HepG2 (cell line): Measurements from ENCODE around the gene GPR37. TPM values are rescaled to one million over a fixed set of nuclear protein-coding genes. Genes with fewer than 3 reads are reported as not detected.

Source experiments
- ATAC-seq: fragments of 200-7000 bp; cut with Tn5 transposase; 3 replicates; pipeline ENCODE4 v1.9.1; 2020; ENCODE audit warnings: mild to moderate bottlenecking, moderate library complexity
- BruUV-seq: library from RNA; stranded (reverse); fragments of 400-500 nt; replicated peaks from 2 replicates; lab custom pipeline; 2021; lab: Mats Ljungman, UMichigan
- CTCF ChIA-PET: fragments of 300-600 bp; formaldehyde crosslinking; extraction: SDS; loops from one replicate; lab custom pipeline; 2021; ENCODE audit warnings: low total read pairs, inconsistent platforms, low intra/inter-chr PET ratio; lab: Yijun Ruan, JAX
- POLR2A ChIA-PET: fragments of 350-600 bp; sonication (Branson Sonifier 250); formaldehyde crosslinking; loops from one replicate; lab custom pipeline; 2020; ENCODE audit warnings: antibody characterized with exemption, inconsistent platforms; lab: Yijun Ruan, JAX
- DNase-seq: peaks from one replicate; pipeline ENCODE4 v3.0.0-alpha.2; 2015; ENCODE audit warnings: low spot score
- FAIRE-seq: peaks from 3 replicates; lab custom pipeline; 2011; peaks lifted over from hg19 to GRCh38; lab: Jason Lieb, UNC
- H2AFZ ChIP-seq: one replicate; pipeline ENCODE4 v1.6.1; 2011; ENCODE audit warnings: low read length, inconsistent platforms
- H3K27ac ChIP-seq: fragments of 300-600 bp; 3 replicates; pipeline ENCODE4 v1.8.0; 2011; ENCODE audit warnings: mixed run types, mild to moderate bottlenecking, mixed read lengths, low read length, inconsistent platforms; ENCODE audit not compliant: insufficient read depth; ENCODE audit errors: extremely low read length
- H3K27me3 ChIP-seq, 2 experiments: fragments of 200-600 bp in 1 of 2; 2 replicates in 1 of 2; 3 replicates in 1 of 2; pipeline versions ENCODE4 v1.6.0 to v1.8.0; 2011; ENCODE audit warnings: low read length in 2 of 2, mild to moderate bottlenecking in 2 of 2, moderate library complexity in 2 of 2, inconsistent platforms in 1 of 2; ENCODE audit not compliant: insufficient read depth in 2 of 2, control insufficient read depth in 1 of 2
- H3K36me3 ChIP-seq, 2 experiments: fragments of 200-600 bp in 1 of 2; replicated peaks in 1 of 2; 2 replicates in 1 of 2; 3 replicates in 1 of 2; pipeline versions ENCODE4 v1.5.1 to v1.8.0; 2011; ENCODE audit warnings: low read length in 2 of 2, inconsistent platforms in 1 of 2; ENCODE audit not compliant: insufficient read depth in 2 of 2, control insufficient read depth in 1 of 2
- H3K4me1 ChIP-seq: 2 replicates; pipeline ENCODE4 v1.5.1; 2012; ENCODE audit warnings: low read length, inconsistent platforms; ENCODE audit not compliant: insufficient read depth
- H3K4me2 ChIP-seq: 2 replicates; pipeline ENCODE4 v1.6.0; 2011; ENCODE audit warnings: low read depth, low read length, inconsistent platforms
- H3K4me3 ChIP-seq, 3 experiments: fragments of 200-600 bp in 1 of 3; sonication (generic), shearing (Covaris generic) in 1 of 3; replicated peaks in 1 of 3; 2 replicates each; pipeline ENCODE4 v1.5.1; 2011 to 2016; ENCODE audit warnings: low read length in 3 of 3, inconsistent platforms in 2 of 3, low read depth in 2 of 3, mild to moderate bottlenecking in 2 of 3, control low read depth in 1 of 3, mixed read lengths in 1 of 3; ENCODE audit not compliant: insufficient read depth in 1 of 3
- H3K79me2 ChIP-seq: one replicate; pipeline ENCODE4 v1.6.1; 2011; ENCODE audit warnings: low read length, inconsistent platforms; ENCODE audit not compliant: insufficient read depth
- H3K9ac ChIP-seq: 2 replicates; pipeline ENCODE4 v1.6.0; 2011; ENCODE audit warnings: mild to moderate bottlenecking, low read depth, low read length, inconsistent platforms; ENCODE audit not compliant: insufficient read depth
- H3K9me3 ChIP-seq: 2 replicates; pipeline ENCODE4 v1.5.1; 2012; ENCODE audit warnings: mild to moderate bottlenecking, low read length
- H4K20me1 ChIP-seq: 2 replicates; pipeline ENCODE4 v1.6.0; 2011; ENCODE audit warnings: inconsistent platforms, mild to moderate bottlenecking, low read length, moderate library complexity; ENCODE audit not compliant: insufficient read depth
- CSRNP2 ChIP-seq: sonication (generic); formaldehyde crosslinking; conservative IDR thresholded peaks from 2 replicates; pipeline ENCODE4 v1.8.0; 2022; ENCODE audit warnings: low read depth, missing genetic modification reagents
- ELF4 ChIP-seq: sonication (generic); formaldehyde crosslinking; IDR thresholded peaks from 2 replicates; pipeline ENCODE4 v1.5.0; 2020; ENCODE audit warnings: missing genetic modification reagents, mild to moderate bottlenecking, moderate library complexity, borderline replicate concordance
- FOSL1 ChIP-seq: sonication (generic); formaldehyde crosslinking; IDR thresholded peaks from 2 replicates; pipeline ENCODE4 v1.9.0; 2021; ENCODE audit warnings: missing genetic modification reagents, borderline replicate concordance
- FOXA1 ChIP-seq, 2 experiments: fragments of 450-650 bp in 1 of 2; sonication (generic) in 1 of 2; formaldehyde crosslinking in 1 of 2; IDR thresholded peaks; 2 replicates each; pipeline versions ENCODE4 v1.4.0 to v1.6.1; 2016 to 2020; ENCODE audit warnings: missing genetic modification reagents in 1 of 2
- FOXC1 ChIP-seq: sonication (generic); formaldehyde crosslinking; IDR thresholded peaks from 2 replicates; pipeline ENCODE4 v1.8.0; 2022; ENCODE audit warnings: mild to moderate bottlenecking, missing genetic modification reagents, borderline replicate concordance
- NFE2L1 ChIP-seq: sonication (generic); formaldehyde crosslinking; IDR thresholded peaks from 2 replicates; pipeline ENCODE4 v1.4.0; 2020; ENCODE audit warnings: missing genetic modification reagents, mild to moderate bottlenecking, borderline replicate concordance
- PHF21A ChIP-seq: sonication (generic); formaldehyde crosslinking; IDR thresholded peaks from 2 replicates; pipeline ENCODE4 v1.5.0; 2020; ENCODE audit warnings: mild to moderate bottlenecking, missing genetic modification reagents
- SATB2 ChIP-seq: sonication (generic); formaldehyde crosslinking; IDR thresholded peaks from 2 replicates; pipeline ENCODE4 v1.5.0; 2020; ENCODE audit warnings: missing genetic modification reagents
- SMAD1 ChIP-seq: sonication (generic); formaldehyde crosslinking; IDR thresholded peaks from 2 replicates; pipeline ENCODE4 v1.4.0; 2020; ENCODE audit warnings: missing genetic modification reagents, low read depth, mild to moderate bottlenecking, borderline replicate concordance
- ZBTB38 ChIP-seq: sonication (generic); formaldehyde crosslinking; IDR thresholded peaks from 2 replicates; pipeline ENCODE4 v1.5.1; 2020; ENCODE audit warnings: mild to moderate bottlenecking, missing genetic modification reagents
- ZFP36 ChIP-seq: fragments of 150-350 bp; IDR thresholded peaks from 2 replicates; pipeline ENCODE4 v1.6.1; 2018; ENCODE audit warnings: borderline replicate concordance, low read length, low read depth; ENCODE audit not compliant: partially characterized antibody
- ZNF180 ChIP-seq: sonication (generic); formaldehyde crosslinking; IDR thresholded peaks from 2 replicates; pipeline ENCODE4 v1.4.0; 2020; ENCODE audit warnings: low read depth, missing genetic modification reagents, borderline replicate concordance
- ZNF275 ChIP-seq: sonication (generic); formaldehyde crosslinking; IDR thresholded peaks from 2 replicates; pipeline ENCODE4 v1.8.0; 2022; ENCODE audit warnings: missing genetic modification reagents, mild to moderate bottlenecking, inconsistent platforms, borderline replicate concordance
- ZNF350 ChIP-seq: sonication (generic); formaldehyde crosslinking; IDR thresholded peaks from 2 replicates; pipeline ENCODE4 v1.4.0; 2020; ENCODE audit warnings: mild to moderate bottlenecking, low read depth, missing genetic modification reagents, borderline replicate concordance
- ZNF775 ChIP-seq: sonication (generic); formaldehyde crosslinking; IDR thresholded peaks from 2 replicates; pipeline ENCODE4 v1.4.0; 2020; ENCODE audit warnings: missing genetic modification reagents, mild to moderate bottlenecking, moderate library complexity, borderline replicate concordance
- ZNF841 ChIP-seq: sonication (generic); formaldehyde crosslinking; IDR thresholded peaks from 2 replicates; pipeline ENCODE4 v1.8.1; 2023; ENCODE audit warnings: missing genetic modification reagents, borderline replicate concordance
- WGBS: methylation state at CpG from one replicate; pipeline ENCODE4 v1.1.6; 2017; ENCODE audit warnings: low lambda C conversion rate; 5-methylcytosine and 5-hydroxymethylcytosine counted together
- in situ Hi-C: cut with HindIII; loops from 2 replicates; pipeline ENCODE4 v1.10.0; 2017; ENCODE audit warnings: low pct_unique_long_range_greater_than_20kb; ENCODE audit not compliant: extremely low pct_ligation_motif_present
- intact Hi-C: fragments of 100-400 bp; cut with micrococcal nuclease; formaldehyde crosslinking; loops from one replicate; pipeline ENCODE4 v1.10.0; 2022; ENCODE audit not compliant: unreplicated experiment
- polyA plus RNA-seq, 8 experiments: library from polyadenylated mRNA; depleted of rRNA in 3 of 8; stranded (reverse) in 7 of 8; unstranded in 1 of 8; fragments of >200 nt; fragmentation: Illumina TruSeq in 4 of 8; extraction: Trizol in 4 of 8; gene quantifications; 2 replicates each; pipeline versions ENCODE4 v1.2.1 to v1.2.3, GENCODE V29; 2011 to 2016; ENCODE audit warnings: low read depth in 4 of 8, missing spikeins in 1 of 8, mixed read lengths in 1 of 8; ENCODE audit not compliant: insufficient read depth in 1 of 8
- total RNA-seq, 5 experiments: library from RNA; depleted of rRNA; stranded (reverse); fragments of >200 nt; fragmentation: Illumina TruSeq; extraction: Trizol; gene quantifications; 2 replicates each; pipeline ENCODE4 v1.2.3, GENCODE V29; 2016; ENCODE audit warnings: low read depth in 1 of 5
- TF ChIP-seq, protein P1 (sequence below): sonication (generic); formaldehyde crosslinking; IDR thresholded peaks from 2 replicates; pipeline ENCODE4 v1.4.0; 2020; ENCODE audit warnings: mild to moderate bottlenecking, low read depth, missing genetic modification reagents

Gene GPR37
- total and polyA plus RNA-seq, 2 of the 13 experiments (the other 11 are each of a cell fraction or from before 2014, with no cell fraction given): not detected

DNA sequence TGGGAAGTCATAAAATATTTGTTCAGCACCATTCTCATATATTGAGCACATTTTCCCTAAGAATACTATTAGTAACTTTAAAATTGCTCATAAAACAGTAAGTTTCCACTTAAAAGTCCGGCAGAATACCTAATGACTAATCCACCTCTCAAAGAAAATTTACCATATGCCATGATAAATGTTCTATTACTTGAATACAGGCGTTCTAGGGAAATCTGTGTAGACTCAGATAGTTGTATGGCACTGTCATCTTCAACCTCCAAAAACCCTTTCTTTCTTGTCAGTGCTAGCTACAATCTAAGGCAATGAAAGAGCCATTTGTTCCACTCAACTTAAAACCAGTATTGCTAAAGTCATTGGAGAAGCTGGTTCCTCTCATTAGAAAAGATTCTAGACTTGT lies 7.3 kb downstream of the GPR37 start:
- Histone ChIP-seq H3K79me2 (no peaks in the 10 kb centered on the region), H3K36me3 (no peaks in the 10 kb centered on the region), H3K9me3 (no peaks in the 10 kb centered on the region), H3K9ac (no peak overlapping the region), H3K4me1 (peaks cover 14% of the 10 kb centered on the region), H3K4me3 (no peak overlapping the region), H2AFZ (no peak overlapping the region), H4K20me1 (no peaks in the 10 kb centered on the region), H3K27ac (no peak overlapping the region), H3K4me2 (no peak overlapping the region), H3K27me3 (no peaks in the 10 kb centered on the region)
- DNase-seq (no peak), FAIRE-seq (no peak), ATAC-seq (no peak)
- ChIA-PET POLR2A (no interaction called here), CTCF (no interaction called here)
- intact Hi-C loops (no loop called here), in situ Hi-C loops (no loop called here)
- no TSS peak for BruUV-seq
- TF ChIP-seq PHF21A: no peak
- no peak for TF ChIP-seq CSRNP2
- TF ChIP-seq NFE2L1 (CRISPR knock-in tag): no peak
- TF ChIP-seq SMAD1 (CRISPR knock-in tag): no peak
- TF ChIP-seq ZNF180 (CRISPR knock-in tag): no peak
- TF ChIP-seq ZFP36: no peak
- TF ChIP-seq FOXC1: no peak
- no peak for TF ChIP-seq ELF4 (CRISPR knock-in tag)
- TF ChIP-seq SATB2 (CRISPR knock-in tag): no peak
- TF ChIP-seq FOXA1 (IDR thresholded peaks at IDR 0.05): no peak
- no peak for TF ChIP-seq FOXA1 (CRISPR knock-in tag; IDR thresholded peaks at IDR 0.05)
- TF ChIP-seq FOSL1 (CRISPR knock-in tag): no peak
- TF ChIP-seq ZNF841 (CRISPR knock-in tag): no peak
- TF ChIP-seq ZNF350: no peak
- no peak for TF ChIP-seq ZBTB38 (CRISPR knock-in tag)
- no peak for TF ChIP-seq ZNF775 (CRISPR knock-in tag)
- no peak for TF ChIP-seq ZNF275 (CRISPR knock-in tag)
- TF ChIP-seq, protein P1, sequence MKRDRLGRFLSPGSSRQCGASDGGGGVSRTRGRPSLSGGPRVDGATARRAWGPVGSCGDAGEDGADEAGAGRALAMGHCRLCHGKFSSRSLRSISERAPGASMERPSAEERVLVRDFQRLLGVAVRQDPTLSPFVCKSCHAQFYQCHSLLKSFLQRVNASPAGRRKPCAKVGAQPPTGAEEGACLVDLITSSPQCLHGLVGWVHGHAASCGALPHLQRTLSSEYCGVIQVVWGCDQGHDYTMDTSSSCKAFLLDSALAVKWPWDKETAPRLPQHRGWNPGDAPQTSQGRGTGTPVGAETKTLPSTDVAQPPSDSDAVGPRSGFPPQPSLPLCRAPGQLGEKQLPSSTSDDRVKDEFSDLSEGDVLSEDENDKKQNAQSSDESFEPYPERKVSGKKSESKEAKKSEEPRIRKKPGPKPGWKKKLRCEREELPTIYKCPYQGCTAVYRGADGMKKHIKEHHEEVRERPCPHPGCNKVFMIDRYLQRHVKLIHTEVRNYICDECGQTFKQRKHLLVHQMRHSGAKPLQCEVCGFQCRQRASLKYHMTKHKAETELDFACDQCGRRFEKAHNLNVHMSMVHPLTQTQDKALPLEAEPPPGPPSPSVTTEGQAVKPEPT: no peak
- WGBS: 0% methylated on average over 2 of the region's 2 CpGs
